Erythroblast (primary cell): ENCODE data around the gene C5orf58.

Experiments
- GATA1 ChIP-seq: IDR thresholded peaks from 2 replicates; pipeline ENCODE4 v1.6.1; 2011; ENCODE audit warnings: low read depth, mild to moderate bottlenecking, control low read depth, low read length, moderate library complexity
- POLR2A ChIP-seq: IDR thresholded peaks from 2 replicates; pipeline ENCODE4 v1.6.1; 2011; ENCODE audit warnings: mild to moderate bottlenecking, low read length

GRCh38 chr5:170226129-170226615 is 6.6 kb upstream of the C5orf58 start:
- TF ChIP-seq POLR2A: no peak
- no peak for TF ChIP-seq GATA1
